ENCODE measurements around the gene LENEP. TPM values are rescaled to one million over a fixed set of nuclear protein-coding genes. Genes with fewer than 3 reads are reported as not detected.

Gene LENEP
- total and polyA plus RNA-seq, 2 of the 8 experiments (the other 6 are each of a cell fraction or from before 2014, with no cell fraction given) = 1.3 TPM; not detected in 1

DNA sequence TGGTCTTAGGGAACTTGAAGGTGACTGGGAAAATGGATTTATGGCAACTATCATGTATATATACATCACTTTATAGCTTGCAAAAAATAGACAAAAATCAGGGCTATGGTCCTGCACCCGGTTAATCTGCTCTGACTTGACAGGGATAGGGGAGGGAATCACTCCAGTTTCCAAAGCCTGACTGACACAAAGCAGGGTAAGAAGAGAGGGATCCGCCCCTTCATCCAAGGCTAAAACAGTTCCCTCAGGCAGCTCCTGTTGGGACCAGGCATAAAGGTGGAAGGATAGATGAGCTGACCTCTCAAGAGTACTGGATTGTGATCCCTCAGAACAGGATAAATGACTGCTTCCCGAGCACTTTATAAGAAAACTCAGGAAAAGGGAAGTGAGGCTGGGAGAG, 38.8 kb upstream of the LENEP start (continued):
- TF ChIP-seq, protein P1, sequence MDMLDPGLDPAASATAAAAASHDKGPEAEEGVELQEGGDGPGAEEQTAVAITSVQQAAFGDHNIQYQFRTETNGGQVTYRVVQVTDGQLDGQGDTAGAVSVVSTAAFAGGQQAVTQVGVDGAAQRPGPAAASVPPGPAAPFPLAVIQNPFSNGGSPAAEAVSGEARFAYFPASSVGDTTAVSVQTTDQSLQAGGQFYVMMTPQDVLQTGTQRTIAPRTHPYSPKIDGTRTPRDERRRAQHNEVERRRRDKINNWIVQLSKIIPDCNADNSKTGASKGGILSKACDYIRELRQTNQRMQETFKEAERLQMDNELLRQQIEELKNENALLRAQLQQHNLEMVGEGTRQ (IDR thresholded peaks at IDR 0.05; ENCODE audit: low read length) = no peak
- no peak for TF ChIP-seq CTBP2 (IDR thresholded peaks at IDR 0.05; ENCODE audit: borderline replicate concordance, insufficient read depth, insufficient read length, low read length)
